GM12875 (cell line): ENCODE results near the gene BHLHE23.

ENCODE experiments used
- H3K4me3 ChIP-seq: one replicate; pipeline ENCODE4 v1.5.1; 2011; ENCODE audit warnings: low read depth, low read length, control low read depth
- TF ChIP-seq, protein P1 (sequence below): IDR thresholded peaks from 2 replicates; pipeline ENCODE4 v1.5.1; 2011; ENCODE audit warnings: low read depth, mild to moderate bottlenecking, control low read depth, inconsistent platforms, low read length, moderate library complexity, borderline replicate concordance; ENCODE audit not compliant: insufficient read depth

Gene BHLHE23

DNA sequence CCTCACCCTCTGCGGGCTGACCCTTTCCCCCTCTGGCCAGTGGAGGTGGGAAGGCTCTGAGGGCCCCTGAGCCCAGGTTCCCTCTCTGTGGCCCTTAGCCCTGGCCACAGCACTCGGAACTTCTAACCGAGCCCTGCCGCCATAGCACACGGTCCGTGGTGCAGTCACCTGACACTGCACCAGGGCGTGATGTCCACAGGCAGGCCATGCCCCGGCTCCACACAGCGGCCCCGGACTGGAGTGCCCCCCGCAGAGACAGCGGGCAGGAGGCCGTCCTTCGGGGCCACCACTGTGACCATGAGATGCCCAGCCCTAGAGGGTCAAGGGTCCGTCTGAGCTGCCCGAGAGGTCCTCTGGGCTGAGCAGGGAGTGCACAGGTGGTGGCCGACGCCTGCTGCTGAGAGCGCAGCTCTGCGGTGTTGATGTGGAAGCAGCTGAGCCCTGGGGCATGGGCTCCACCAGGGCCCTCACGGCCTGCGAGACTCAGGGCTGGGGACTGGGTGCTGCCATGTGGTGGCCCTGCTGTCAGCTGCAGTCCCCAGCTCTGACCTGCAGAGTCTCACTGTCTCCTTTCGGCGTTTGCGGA lies 11.2 kb upstream of the BHLHE23 start:
- no peak overlapping the region for H3K4me3 ChIP-seq
- TF ChIP-seq, protein P1, sequence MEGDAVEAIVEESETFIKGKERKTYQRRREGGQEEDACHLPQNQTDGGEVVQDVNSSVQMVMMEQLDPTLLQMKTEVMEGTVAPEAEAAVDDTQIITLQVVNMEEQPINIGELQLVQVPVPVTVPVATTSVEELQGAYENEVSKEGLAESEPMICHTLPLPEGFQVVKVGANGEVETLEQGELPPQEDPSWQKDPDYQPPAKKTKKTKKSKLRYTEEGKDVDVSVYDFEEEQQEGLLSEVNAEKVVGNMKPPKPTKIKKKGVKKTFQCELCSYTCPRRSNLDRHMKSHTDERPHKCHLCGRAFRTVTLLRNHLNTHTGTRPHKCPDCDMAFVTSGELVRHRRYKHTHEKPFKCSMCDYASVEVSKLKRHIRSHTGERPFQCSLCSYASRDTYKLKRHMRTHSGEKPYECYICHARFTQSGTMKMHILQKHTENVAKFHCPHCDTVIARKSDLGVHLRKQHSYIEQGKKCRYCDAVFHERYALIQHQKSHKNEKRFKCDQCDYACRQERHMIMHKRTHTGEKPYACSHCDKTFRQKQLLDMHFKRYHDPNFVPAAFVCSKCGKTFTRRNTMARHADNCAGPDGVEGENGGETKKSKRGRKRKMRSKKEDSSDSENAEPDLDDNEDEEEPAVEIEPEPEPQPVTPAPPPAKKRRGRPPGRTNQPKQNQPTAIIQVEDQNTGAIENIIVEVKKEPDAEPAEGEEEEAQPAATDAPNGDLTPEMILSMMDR = no peak

DNA sequence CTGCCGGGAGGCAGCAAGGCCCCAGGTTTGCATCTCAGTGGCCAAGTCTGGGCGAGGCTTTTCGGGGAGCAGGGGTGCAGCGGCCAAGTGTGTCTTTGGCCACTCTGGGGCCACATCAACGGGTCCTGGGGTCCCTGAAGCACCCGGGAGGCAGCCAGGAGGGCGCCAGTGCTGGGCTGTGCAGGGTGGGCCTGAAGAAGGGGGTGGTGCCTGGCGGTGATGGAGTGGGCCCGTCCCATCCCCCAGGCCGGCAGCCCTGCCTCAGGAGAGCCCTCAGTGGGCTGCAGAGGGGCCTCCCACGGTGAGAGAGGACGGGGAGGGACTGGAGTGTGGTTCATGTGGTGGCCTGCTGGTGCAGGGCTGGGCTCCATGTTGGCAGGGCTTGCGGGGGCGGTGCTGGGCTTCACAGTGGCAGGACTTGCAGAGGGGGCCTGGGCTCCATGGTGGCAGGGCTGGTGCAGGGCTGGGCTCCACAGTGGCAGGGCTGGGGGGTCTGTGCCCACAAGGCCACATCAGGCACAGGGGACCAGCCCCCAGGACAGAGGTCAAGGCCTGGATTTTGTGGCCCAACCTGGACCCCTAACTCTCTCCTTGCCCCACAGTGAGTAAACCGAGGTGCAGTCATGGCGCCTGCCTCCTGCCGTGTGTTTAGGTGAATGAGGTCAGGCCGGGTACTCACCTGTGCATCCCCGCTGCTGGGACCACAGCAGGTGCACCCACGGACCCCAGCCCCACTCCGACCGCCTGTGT lies 10.5 kb upstream of the BHLHE23 start:
- H3K4me3 ChIP-seq = no peak overlapping the region
- TF ChIP-seq, protein P1 = no peak

DNA sequence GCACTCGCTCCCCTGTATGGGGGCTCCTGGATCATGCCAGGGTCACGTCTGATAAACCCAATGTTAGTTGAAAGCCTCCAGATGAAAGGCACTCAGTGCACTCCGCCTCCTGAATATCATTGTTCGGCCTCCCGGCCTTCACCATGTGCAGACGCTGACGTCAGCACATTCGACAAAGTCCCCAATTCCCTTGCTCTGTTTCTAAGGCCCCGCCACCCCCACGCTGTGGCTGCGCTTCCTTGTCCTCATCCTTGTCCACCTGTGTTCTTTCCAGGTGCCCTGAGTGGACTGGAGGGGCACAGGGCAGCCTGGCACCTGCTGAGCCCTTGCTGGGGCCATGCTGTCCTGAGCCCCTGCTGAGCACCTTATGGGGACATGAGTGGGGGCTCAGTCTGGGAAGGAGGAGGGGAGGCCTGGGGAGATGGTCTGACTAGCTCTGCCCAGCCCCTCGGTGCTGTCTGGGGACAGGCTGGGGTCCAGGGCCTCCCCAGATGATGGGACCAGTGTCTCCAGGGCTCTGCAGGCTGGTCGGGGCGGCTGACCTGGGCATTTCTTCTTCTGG lies 9.8 kb upstream of the BHLHE23 start:
- H3K4me3 ChIP-seq = no peak overlapping the region
- TF ChIP-seq, protein P1 = no peak

DNA sequence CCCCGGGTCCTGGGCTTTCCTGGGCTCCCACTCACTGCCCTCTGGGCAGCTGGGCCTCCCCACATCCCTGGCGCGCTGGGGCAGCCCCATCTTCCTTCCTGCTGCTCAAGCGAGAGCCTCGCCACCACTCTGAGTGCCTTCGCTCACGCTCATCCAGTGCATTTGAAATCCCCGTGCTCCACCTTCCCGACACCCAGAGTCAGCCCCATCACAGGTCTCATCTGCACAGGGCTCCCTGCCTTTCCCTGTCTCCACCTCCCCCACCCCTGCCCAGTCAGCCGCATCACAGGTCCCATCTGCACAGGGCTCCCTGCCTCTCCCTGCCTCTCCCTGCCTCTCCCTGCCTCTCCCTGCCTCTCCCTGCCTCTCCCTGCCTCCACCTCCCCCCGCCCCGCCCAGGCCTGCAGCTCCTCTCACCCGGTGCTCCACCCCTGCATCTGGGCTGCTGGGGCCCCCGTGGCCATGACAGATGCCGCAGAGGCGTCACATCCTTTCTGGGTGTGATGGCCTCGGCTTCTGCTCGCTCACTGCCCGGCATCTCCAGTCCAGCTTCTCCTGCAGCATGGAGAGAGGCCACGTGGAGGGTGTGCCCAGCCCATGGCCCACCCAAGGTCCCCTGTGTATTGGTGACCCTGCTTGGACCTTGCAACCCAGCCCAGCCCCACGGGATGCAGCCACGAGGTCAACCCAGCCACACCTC lies 9.0 kb upstream of the BHLHE23 start:
- H3K4me3 ChIP-seq = no peak overlapping the region
- TF ChIP-seq, protein P1 = no peak

DNA sequence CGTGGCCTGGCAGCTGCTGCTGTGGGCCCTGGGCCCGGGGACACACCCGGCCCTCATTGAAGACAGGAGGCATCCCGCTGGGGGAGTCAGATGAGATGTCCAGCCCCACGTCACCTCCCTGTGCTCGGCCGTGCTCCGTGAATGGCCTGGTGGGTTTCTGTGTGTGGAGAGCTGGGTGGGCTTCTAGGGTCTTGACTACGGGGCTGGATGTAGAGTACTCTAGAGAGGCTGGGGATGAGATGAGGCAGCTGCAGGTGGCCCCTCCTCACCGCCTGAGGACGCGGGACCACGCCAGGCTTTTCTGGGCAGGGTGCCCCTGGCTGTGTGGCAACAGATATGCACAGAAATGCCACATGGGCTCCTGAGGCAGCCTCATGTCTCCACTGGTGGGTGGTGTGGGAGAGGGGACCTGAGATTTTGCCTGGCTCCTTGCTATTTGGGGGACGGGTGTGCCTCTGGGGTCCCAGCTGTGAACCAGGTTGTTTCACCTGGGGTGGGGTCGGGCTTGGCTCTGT lies 8.4 kb upstream of the BHLHE23 start:
- H3K4me3 ChIP-seq = no peak overlapping the region
- TF ChIP-seq, protein P1 = no peak

DNA sequence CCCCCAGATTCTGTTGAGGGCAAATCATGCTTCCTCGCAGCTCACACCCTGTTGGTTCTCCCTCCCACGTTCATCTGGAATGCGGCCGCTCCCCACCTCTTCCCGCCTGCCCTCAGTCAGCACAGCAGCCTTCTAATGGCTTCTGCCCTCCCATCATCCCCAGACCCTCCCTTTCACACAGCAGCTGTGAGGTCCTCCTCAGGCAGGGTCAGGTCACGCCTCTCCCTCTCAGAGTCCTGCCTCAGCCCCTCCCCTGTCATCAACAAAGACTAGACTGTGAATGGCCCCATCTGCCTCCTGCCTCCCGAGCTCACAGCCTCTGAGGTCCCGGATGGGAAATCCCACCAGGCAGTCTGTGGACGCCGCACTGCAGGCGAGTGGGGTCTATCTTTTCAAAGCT lies 7.9 kb upstream of the BHLHE23 start:
- no peak overlapping the region for H3K4me3 ChIP-seq
- TF ChIP-seq, protein P1 = no peak
